CD8-positive, alpha-beta memory T cell (primary cell): ENCODE results near the gene TMEM35B. TPM values are rescaled to one million over a fixed set of nuclear protein-coding genes. Genes with fewer than 3 reads are reported as not detected.
"Not testable (repeated sequence)": the region's sequence is repeated elsewhere in the genome, so short reads cannot be mapped to it uniquely, and the experiment has no call there.

ENCODE experiments used
- CTCF ChIA-PET: fragments of 350-600 bp; sonication (Branson Sonifier 250); formaldehyde crosslinking; loops from one replicate; lab custom pipeline; 2021; ENCODE audit warnings: antibody characterized with exemption; lab: Charles Lee
- POLR2A ChIA-PET: fragments of 350-600 bp; sonication (Branson Sonifier 250); formaldehyde crosslinking; loops from one replicate; lab custom pipeline; 2021; ENCODE audit warnings: antibody characterized with exemption; lab: Charles Lee
- DNase-seq, 5 donors: peaks; one replicate each; pipeline versions ENCODE4 v3.0.0 to v3.0.0-alpha.2; 2020 to 2022; ENCODE audit warnings: mixed read lengths in 1 of 5
- H3K27ac ChIP-seq: one replicate; pipeline ENCODE4 v1.7.0; 2013; ENCODE audit warnings: low read depth, mild to moderate bottlenecking, low read length, moderate library complexity
- H3K27me3 ChIP-seq: 2 replicates; pipeline ENCODE4 v1.7.0; 2013; ENCODE audit warnings: low read length, mild to moderate bottlenecking; ENCODE audit not compliant: insufficient read depth, poor library complexity, severe bottlenecking
- H3K36me3 ChIP-seq: 2 replicates; pipeline ENCODE4 v1.7.0; 2013; ENCODE audit warnings: mild to moderate bottlenecking, low read length, moderate library complexity; ENCODE audit not compliant: insufficient read depth
- H3K4me1 ChIP-seq: 2 replicates; pipeline ENCODE4 v1.7.0; 2013; ENCODE audit warnings: mild to moderate bottlenecking, low read length, moderate library complexity; ENCODE audit not compliant: insufficient read depth
- H3K4me3 ChIP-seq: 2 replicates; pipeline ENCODE4 v1.7.0; 2013; ENCODE audit warnings: mild to moderate bottlenecking, low read length
- H3K9me3 ChIP-seq: 2 replicates; pipeline ENCODE4 v1.7.0; 2013; ENCODE audit warnings: mild to moderate bottlenecking, low read length
- H3K27ac Mint-ChIP-seq, 8 donors: one replicate each; pipeline ENCODE4 v1.8.0; 2020 to 2021; ENCODE audit warnings: mixed read lengths in 8 of 8, mild to moderate bottlenecking in 6 of 8, inconsistent platforms in 3 of 8, moderate library complexity in 3 of 8
- H3K27me3 Mint-ChIP-seq, 2 donors: one replicate each; pipeline ENCODE4 v1.8.0; 2020 to 2021; ENCODE audit warnings: mixed read lengths in 2 of 2, mild to moderate bottlenecking in 1 of 2, moderate library complexity in 1 of 2
- H3K36me3 Mint-ChIP-seq, 3 donors: one replicate each; pipeline ENCODE4 v1.8.0; 2020 to 2021; ENCODE audit warnings: mixed read lengths in 3 of 3, inconsistent platforms in 1 of 3, mild to moderate bottlenecking in 1 of 3
- H3K4me1 Mint-ChIP-seq, 3 donors: one replicate each; pipeline ENCODE4 v1.8.0; 2020 to 2021; ENCODE audit warnings: mixed read lengths in 3 of 3, inconsistent platforms in 1 of 3, mild to moderate bottlenecking in 1 of 3
- H3K4me3 Mint-ChIP-seq, 7 donors: one replicate each; pipeline ENCODE4 v1.8.0; 2020 to 2021; ENCODE audit warnings: mixed read lengths in 7 of 7, mild to moderate bottlenecking in 6 of 7, moderate library complexity in 4 of 7, inconsistent platforms in 2 of 7
- H3K9me3 Mint-ChIP-seq, 5 donors: one replicate each; pipeline ENCODE4 v1.8.0; 2020 to 2022; ENCODE audit warnings: mixed read lengths in 5 of 5, mild to moderate bottlenecking in 3 of 5, moderate library complexity in 2 of 5, inconsistent platforms in 1 of 5
- polyA plus RNA-seq: library from polyadenylated mRNA; unstranded; fragments of 300-500 nt; fragmentation: Illumina TruSeq; gene quantifications from one replicate; pipeline ENCODE4 v1.2.3, GENCODE V29; 2021
- total RNA-seq, 2 experiments: library from RNA; stranded (reverse); gene quantifications; one replicate each; pipeline ENCODE4 v1.2.3, GENCODE V29; 2021

TMEM35B gene
- total and polyA plus RNA-seq, 3 experiments from 2014 or later: 31.3 to 237 (median 32.0) TPM

GRCh38 chr1:35014486-35014885 lies 29.3 kb upstream of the TMEM35B start:
- H3K27me3 ChIP-seq: no peaks in the 10 kb centered on the region
- H3K36me3 Mint-ChIP-seq: peaks cover 7 to 67% (median 20%) of the 10 kb centered on the region in 3 donors
- DNase-seq: no peak
- peaks cover 22% of the 10 kb centered on the region for H3K36me3 ChIP-seq
- no peak overlapping the region for H3K27ac Mint-ChIP-seq
- H3K4me1 Mint-ChIP-seq: no peaks in the 10 kb centered on the region
- H3K4me3 Mint-ChIP-seq: no peak overlapping the region
- H3K27ac ChIP-seq: no peak overlapping the region
- H3K9me3 ChIP-seq: no peaks in the 10 kb centered on the region
- no peaks in the 10 kb centered on the region for H3K27me3 Mint-ChIP-seq
- POLR2A ChIA-PET: no interaction called here
- CTCF ChIA-PET: no interaction called here
- no peaks in the 10 kb centered on the region for H3K9me3 Mint-ChIP-seq
- H3K4me3 ChIP-seq: no peak overlapping the region
- no peaks in the 10 kb centered on the region for H3K4me1 ChIP-seq

- Mint-ChIP-seq H3K4me1 (no peaks in the 10 kb centered on the region), H3K27me3 (no peaks in the 10 kb centered on the region), H3K36me3 (peaks cover 6 to 70% (median 15%) of the 10 kb centered on the region in 3 donors), H3K9me3 (no peaks in the 10 kb centered on the region), H3K27ac (no peak overlapping the region), H3K4me3 (no peak overlapping the region)
- H3K27ac ChIP-seq: no peak overlapping the region
- H3K36me3 ChIP-seq: peaks cover 24% of the 10 kb centered on the region
- no peak overlapping the region for H3K4me3 ChIP-seq
- H3K27me3 ChIP-seq: no peaks in the 10 kb centered on the region
- POLR2A ChIA-PET: interaction anchor here (0.6 kb wide), 1 partner anchor 14 kb away, joined by 3 read pairs; no protein-coding TSS in a partner anchor
- DNase-seq: no peak
- CTCF ChIA-PET: interaction anchor here (0.9 to 1.2 kb wide), 2 partner anchors 22 to 1144 kb away, joined by 3 read pairs; partner anchors contain the start of gene TRAPPC3
- no peaks in the 10 kb centered on the region for H3K9me3 ChIP-seq
- H3K4me1 ChIP-seq: no peaks in the 10 kb centered on the region
Observed at GRCh38 chr1:35005711-35006110, 20.6 kb upstream of the TMEM35B start.

- no peak overlapping the region for H3K4me3 Mint-ChIP-seq
- H3K36me3 Mint-ChIP-seq: peaks cover 0 to 74% (median 15%) of the 10 kb centered on the region in 3 donors
- no peaks in the 10 kb centered on the region for H3K9me3 Mint-ChIP-seq
- Histone ChIP-seq H3K27ac (no peak overlapping the region), H3K4me1 (no peaks in the 10 kb centered on the region), H3K9me3 (no peaks in the 10 kb centered on the region), H3K27me3 (no peaks in the 10 kb centered on the region), H3K36me3 (peaks cover 17% of the 10 kb centered on the region), H3K4me3 (no peak overlapping the region)
- no peaks in the 10 kb centered on the region for H3K4me1 Mint-ChIP-seq
- ChIA-PET POLR2A (no interaction called here), CTCF (no interaction called here)
- no peaks in the 10 kb centered on the region for H3K27me3 Mint-ChIP-seq
- DNase-seq: no peak
- H3K27ac Mint-ChIP-seq: peak overlapping the region in 1 of 8 donors; percentile 17
Observed at GRCh38 chr1:35001743-35002142, 16.6 kb upstream of the TMEM35B start.

- Mint-ChIP-seq H3K36me3 (peaks cover 3 to 43% (median 10%) of the 10 kb centered on the region in 3 donors), H3K4me3 (no peak overlapping the region), H3K9me3 (no peaks in the 10 kb centered on the region), H3K27ac (no peak overlapping the region), H3K27me3 (no peaks in the 10 kb centered on the region), H3K4me1 (no peaks in the 10 kb centered on the region)
- POLR2A ChIA-PET: no interaction called here
- CTCF ChIA-PET: no interaction called here
- Histone ChIP-seq H3K36me3 (peaks cover 6% of the 10 kb centered on the region), H3K4me1 (no peaks in the 10 kb centered on the region), H3K27ac (no peak overlapping the region), H3K27me3 (no peaks in the 10 kb centered on the region), H3K4me3 (no peak overlapping the region), H3K9me3 (no peaks in the 10 kb centered on the region)
- DNase-seq: no peak
Observed at GRCh38 chr1:34994878-34995277, 9.7 kb upstream of the TMEM35B start.

GRCh38 chr1:34988581-34988980 lies 3.4 kb upstream of the TMEM35B start:
- Mint-ChIP-seq H3K4me3 (peak overlapping the region in 1 of 7 donors; percentile 27), H3K9me3 (no peaks in the 10 kb centered on the region), H3K4me1 (peaks cover 19 to 40% (median 28%) of the 10 kb centered on the region in 3 donors), H3K27me3 (no peaks in the 10 kb centered on the region), H3K27ac (peak overlapping the region in 1 of 8 donors; percentile 32), H3K36me3 (peaks cover 1 to 36% (median 3%) of the 10 kb centered on the region in 3 donors)
- no peaks in the 10 kb centered on the region for H3K27me3 ChIP-seq
- POLR2A ChIA-PET: no interaction called here
- no peak overlapping the region for H3K27ac ChIP-seq
- H3K4me3 ChIP-seq: no peak overlapping the region
- DNase-seq: no peak
- H3K36me3 ChIP-seq: no peaks in the 10 kb centered on the region
- peaks cover 17% of the 10 kb centered on the region for H3K4me1 ChIP-seq
- H3K9me3 ChIP-seq: no peaks in the 10 kb centered on the region
- CTCF ChIA-PET: no interaction called here

- POLR2A ChIA-PET: no interaction called here
- DNase-seq: no peak
- no peaks in the 10 kb centered on the region for H3K36me3 ChIP-seq
- Mint-ChIP-seq H3K9me3 (no peaks in the 10 kb centered on the region), H3K4me1 (peaks cover 21 to 44% (median 32%) of the 10 kb centered on the region in 3 donors), H3K4me3 (peak overlapping the region in 1 of 7 donors; percentile 59), H3K36me3 (peaks cover 1 to 37% (median 3%) of the 10 kb centered on the region in 3 donors), H3K27ac (peak overlapping the region in 2 of 8 donors; percentile 24 to 32), H3K27me3 (no peaks in the 10 kb centered on the region)
- no peak overlapping the region for H3K27ac ChIP-seq
- peaks cover 21% of the 10 kb centered on the region for H3K4me1 ChIP-seq
- no peaks in the 10 kb centered on the region for H3K9me3 ChIP-seq
- H3K4me3 ChIP-seq: no peak overlapping the region
- H3K27me3 ChIP-seq: no peaks in the 10 kb centered on the region
- CTCF ChIA-PET: no interaction called here
Observed at GRCh38 chr1:34988147-34988546, 3.0 kb upstream of the TMEM35B start.

- Mint-ChIP-seq H3K27me3 (no peaks in the 10 kb centered on the region), H3K9me3 (no peaks in the 10 kb centered on the region), H3K27ac (peak overlapping the region in 2 of 8 donors; percentile 12 to 93), H3K4me3 (peak overlapping the region in 1 of 7 donors; percentile 70), H3K36me3 (peaks cover 1 to 38% (median 3%) of the 10 kb centered on the region in 3 donors), H3K4me1 (peaks cover 28 to 55% (median 37%) of the 10 kb centered on the region in 3 donors)
- Histone ChIP-seq H3K4me3 (no peak overlapping the region), H3K9me3 (no peaks in the 10 kb centered on the region), H3K4me1 (peaks cover 24% of the 10 kb centered on the region), H3K27ac (no peak overlapping the region), H3K27me3 (no peaks in the 10 kb centered on the region), H3K36me3 (no peaks in the 10 kb centered on the region)
- CTCF ChIA-PET: interaction anchor here (0.9 kb wide), 1 partner anchor 10 kb away, joined by 3 read pairs; no protein-coding TSS in a partner anchor
- DNase-seq: no peak
- POLR2A ChIA-PET: no interaction called here
Observed at GRCh38 chr1:34987018-34987417, 1.9 kb upstream of the TMEM35B start.

- Mint-ChIP-seq H3K36me3 (peaks cover 0 to 44% (median 1%) of the 10 kb centered on the region in 3 donors), H3K4me1 (peaks cover 31 to 67% (median 51%) of the 10 kb centered on the region in 3 donors), H3K4me3 (peak overlapping the region; percentile 95 to 100 (median 98)), H3K27ac (peak overlapping the region; percentile 92 to 99 (median 94))
- not testable (repeated sequence) for H3K9me3 Mint-ChIP-seq, H3K9me3 ChIP-seq, H3K27me3 ChIP-seq, H3K36me3 ChIP-seq, H3K27me3 Mint-ChIP-seq, DNase-seq
- ChIA-PET CTCF (interaction anchor here (1.1 to 1.8 kb wide), 4 partner anchors 13 to 784 kb away, joined by 3 to 9 read pairs (median 6); partner anchors contain the start of genes CLSPN and SMIM12), POLR2A (interaction anchor here (0.8 to 2.6 kb wide), 3 partner anchors 10 to 200 kb away, joined by 3 to 9 read pairs (median 3); no protein-coding TSS in a partner anchor)
- Histone ChIP-seq H3K27ac (peak overlapping the region; percentile 78), H3K4me3 (peak overlapping the region; percentile 92), H3K4me1 (peaks cover 24% of the 10 kb centered on the region)
Observed at GRCh38 chr1:34985609-34985904, 410 bp upstream of the TMEM35B start.
